Activated CD4-positive, CD25-positive, alpha-beta regulatory T cell (primary cell): ENCODE results near the gene NECAB2.

ENCODE experiments used
- DNase-seq, 4 experiments: peaks; one replicate each; lab custom pipeline; 2025; lab: John Stamatoyannopoulos, UW

The NECAB2 gene

DNA sequence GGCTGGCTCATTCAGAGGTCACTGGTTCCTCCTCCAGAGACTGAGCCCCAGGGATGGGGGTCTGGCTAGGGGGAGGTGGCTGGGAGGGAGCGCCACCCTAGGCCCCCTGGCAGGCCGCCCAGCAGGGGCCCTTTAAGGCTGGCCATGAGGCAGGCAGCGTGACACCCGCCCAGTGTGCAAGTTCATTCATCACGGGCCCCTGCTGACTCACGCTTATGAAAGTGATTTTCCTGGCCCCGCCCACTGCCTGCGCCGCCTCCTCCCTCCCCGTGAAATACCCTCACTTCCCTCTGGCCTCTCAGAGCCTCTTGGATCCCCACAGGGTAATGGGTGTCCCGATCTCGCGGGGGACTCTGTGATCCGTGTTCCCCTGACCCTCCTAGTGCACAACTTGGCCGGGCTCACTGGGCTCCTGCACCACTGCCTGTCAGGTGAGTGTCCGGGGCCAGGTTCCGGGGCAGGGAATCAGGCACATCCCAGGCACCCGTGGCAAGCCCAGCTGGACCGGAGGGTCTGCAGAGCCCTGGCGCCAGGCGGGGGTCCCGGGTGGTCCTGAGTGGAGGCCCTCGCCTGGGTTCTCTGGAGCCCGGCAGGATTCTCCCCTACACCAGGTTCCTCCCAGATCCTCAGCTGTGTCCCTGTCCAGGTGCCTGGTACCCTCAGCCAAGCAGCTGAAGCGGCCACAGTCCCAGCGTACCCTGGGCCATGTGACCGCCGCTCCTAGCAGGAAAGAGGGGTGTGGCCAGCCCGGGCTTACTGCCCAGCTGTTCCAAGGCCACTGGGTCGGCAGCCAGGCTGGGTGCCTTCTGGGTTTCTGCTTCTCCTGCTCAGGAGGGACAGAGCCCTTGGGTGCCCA, 14.9 kb upstream of the NECAB2 start, which contains the start of gene OSGIN1:
Gene OSGIN1, plus strand, starts transcription at position 301 of the 856 bp plus-strand sequence. CDS start 4,432 bp downstream, outside the sequence.
- DNase-seq = peak; percentile 14 to 65 (median 38)

DNA sequence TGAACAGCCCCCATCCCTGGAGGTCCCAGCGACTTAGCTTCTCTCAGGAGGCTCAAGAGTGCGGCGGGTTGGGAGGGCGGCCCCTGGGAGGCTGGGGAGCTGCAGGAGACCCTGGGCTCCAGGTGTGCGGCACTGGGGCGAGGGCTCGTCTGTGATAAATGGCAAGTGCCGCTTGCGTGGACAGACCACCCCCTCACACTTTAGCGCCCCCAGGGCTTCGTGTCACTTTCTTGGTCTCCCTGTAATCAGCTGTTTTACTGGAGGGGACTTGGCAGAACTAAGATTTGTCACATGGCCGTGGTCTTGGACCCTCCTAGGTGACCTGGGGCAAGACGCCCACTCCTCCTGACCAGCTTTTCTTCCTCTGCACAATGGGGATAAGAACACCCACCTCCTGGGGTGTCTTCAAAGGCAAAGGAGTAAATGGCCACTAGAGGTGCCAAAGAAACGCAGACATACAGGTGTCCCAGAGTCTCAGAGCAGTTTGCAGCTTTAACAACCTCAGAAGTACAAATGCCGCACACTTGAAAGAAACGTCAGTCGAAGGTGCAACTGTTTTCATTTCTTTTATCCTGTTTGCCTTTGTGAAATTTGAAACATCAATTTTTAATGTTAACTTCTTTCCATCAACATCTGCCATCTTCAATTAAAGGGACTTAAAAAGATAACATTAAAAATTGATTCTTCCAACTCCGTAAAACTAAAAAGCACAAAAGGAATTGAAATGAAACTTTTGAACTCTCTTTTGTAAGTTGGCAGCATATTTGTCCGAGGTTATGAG, 14.1 kb upstream of the NECAB2 start:
- DNase-seq = no peak

DNA sequence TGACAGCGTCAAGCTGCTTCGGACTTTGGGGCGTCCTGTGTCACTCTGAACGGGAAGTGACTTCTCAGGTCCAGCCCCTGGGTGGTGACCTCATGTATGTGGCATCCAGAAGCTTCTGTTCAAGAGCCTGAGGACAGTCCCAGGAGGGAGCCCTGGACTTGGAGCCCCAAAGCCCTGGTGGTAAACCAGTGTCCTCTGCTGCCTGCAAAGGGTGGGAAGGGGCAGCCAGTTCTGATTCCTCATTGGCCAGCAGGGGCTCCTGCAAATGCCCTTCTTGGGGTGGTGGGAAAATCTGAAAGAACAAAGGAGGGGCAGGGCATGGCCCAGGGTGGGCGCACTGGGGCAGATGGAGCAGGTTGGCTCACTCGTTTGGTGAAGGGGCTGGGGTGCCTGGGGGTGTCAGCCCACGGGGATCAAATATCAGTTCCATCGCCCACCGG, 13.4 kb upstream of the NECAB2 start:
- no peak for DNase-seq

DNA sequence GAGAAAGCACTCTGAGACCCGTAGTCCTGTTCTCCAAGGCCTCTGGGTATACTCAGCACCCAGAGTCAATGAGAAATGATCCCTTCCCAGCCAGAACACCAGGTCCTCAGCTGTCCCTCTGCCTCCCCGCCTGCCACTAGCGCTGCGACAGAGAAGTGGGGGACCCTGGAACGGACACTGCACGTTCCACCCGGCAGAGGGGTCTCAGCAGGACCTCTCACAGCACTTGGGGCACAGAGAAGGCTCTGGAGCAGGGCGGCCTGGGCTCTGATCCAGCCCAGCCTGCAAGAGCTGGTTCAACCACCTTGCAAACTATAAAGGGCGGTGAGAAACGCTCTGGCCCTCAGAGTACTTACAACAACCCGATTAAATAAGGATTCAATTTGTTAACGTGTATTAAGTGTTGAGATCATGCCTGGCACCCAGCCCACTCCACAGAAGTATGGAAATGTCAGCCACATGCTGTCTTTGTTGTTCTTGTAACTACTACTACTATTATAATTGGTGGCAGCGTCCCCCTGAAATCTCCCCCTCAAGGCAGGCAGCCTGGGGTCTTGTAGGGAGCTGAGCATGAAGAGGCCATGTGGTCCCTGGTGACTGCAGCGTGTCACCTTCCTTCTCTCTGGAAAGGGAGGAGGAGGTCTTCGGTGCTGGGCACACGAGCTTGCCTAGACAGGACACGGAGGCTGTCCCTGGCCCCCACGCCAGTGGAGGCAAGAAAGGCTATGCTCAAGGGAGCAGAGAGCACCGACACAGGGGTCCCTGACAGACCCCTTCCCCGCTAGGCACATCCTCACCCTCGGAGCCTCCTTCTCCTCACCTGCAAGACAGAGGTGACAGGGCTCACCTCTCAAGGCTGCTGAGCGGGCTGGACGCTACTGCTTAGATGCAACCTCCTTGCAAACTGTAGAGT, 12.6 kb upstream of the NECAB2 start:
- no peak for DNase-seq

DNA sequence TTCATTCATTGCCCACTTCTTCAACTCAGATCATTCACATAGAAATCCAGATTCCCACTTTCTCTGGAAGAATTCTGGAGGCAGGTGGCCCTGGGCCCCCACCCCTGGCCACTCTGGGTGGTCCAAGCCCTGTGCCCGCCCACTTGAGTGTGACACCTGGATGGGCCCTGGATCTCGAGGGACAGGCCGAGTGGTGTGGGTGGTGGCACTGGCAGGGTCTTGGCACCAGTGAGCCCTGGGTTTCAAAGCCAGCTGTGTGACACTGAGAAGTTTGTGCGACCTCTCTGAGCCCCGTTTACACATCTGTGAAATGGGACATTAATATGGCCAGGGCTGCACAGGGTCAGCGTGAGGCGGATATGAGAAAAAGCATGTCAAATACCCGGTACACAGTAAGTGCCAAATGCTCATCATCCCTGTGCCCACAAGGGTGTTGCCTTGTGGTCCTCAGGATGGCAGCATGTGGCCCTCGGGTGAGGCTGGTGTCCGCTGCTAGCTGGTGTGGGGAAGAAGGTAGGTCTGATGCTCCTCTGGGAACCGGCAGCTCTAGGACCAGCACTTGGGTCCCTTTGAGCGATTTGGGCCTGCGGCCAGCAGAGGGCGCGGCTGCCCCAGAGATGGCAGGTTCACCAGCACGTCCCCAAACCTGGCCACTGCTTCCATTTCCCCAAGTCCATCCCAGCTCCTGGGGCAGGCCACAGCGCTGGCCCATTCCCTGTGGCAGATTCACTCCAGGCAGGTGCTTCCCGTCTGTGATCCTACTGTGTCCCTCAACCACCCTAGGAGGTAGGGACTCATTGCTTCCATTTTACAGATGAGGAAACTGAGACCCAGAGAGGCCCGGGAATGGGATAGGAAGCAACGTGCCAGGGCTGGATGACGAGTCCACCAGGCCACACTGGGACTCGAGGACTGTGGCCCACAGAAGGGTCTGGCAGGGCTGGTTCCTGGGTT, 11.4 kb upstream of the NECAB2 start:
- DNase-seq = peak; percentile 32 to 67 (median 46)

DNA sequence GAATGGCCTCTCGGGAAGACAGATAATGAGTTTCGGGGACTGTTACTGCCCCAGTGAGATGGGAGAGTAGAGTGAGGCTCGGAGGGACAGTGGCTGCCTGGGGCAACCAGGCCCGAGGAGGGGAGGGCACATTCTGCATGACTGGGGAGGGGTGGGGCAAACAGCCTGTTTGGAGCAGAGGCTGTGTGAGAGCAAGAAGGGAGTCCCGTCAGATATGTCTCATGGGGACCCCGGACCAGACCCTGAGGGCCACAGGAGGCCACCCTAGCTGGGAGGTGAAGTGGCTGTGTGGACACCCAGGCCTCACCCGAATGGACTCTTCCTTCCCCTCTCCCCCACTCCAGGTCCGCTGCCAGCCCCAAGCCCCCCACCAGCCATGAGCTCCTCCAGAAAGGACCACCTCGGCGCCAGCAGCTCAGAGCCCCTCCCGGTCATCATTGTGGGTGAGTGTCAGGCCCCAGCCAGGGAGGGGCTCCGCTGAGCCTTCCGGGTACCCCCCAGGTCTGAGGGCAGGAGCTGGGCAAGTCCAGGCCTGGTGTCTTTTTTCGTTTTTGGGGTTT, 10.7 kb upstream of the NECAB2 start:
- no peak for DNase-seq

DNA sequence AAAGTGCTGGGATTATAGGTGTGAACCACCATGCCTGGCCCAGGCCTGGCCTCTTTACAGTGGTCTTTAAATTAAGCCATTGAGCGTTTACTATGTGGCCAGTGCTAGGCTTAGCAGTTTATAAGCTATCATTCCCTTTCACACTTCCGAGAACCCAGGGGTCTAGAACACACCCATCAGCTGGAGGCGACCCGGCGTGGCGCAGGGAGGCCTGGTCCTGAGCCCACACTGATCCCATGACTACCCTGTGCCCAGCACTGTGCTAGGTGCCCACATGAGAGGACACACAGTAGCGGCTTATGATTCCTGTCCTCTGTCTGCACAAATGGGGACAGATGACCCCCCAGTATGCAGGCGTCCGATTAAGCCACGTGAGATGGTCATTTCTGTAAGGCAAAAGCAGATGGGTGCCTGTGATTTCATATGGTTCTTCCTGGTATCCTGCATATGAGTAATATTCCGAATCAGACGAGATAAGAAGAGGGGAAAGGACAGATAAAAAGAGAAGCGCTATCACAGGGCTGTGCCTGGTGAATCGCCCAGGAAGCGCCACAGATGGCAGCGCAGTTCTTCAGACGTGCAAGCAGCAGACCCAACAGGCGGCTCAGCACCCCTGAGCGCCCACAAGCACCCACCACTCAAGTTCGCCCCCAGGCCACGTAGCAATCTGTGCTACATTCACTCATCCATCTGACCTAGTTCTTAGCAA, 9.8 kb upstream of the NECAB2 start:
- DNase-seq = no peak

DNA sequence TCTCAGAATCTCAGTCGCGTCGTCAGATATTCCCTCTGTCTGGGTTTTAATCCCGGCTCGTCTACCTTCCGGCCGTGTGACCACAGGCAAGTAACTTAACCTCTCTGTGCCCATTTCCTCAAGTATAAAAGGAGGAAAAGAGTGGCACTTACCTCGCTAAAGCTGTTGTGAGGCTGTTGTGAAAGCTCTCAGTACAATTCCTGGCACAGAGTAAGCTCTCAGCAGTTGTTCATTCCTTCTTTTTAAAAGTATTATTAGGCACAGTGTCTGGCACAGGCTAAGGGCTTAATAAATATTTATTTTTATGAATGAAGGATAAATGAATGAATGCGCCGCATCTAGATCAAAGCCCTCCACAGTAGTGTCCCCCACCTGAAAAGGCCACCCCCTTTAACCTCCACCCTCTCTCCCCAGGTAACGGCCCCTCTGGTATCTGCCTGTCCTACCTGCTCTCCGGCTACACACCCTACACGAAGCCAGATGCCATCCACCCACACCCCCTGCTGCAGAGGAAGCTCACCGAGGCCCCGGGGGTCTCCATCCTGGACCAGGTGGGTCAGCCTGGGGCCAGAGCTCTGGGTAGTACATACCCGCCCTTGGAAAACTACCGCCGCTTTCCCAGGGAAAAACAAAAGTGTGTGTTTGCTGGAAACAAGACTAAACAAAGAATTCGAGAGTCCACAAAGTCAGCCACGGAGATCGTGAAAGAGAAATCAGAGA, 9.0 kb upstream of the NECAB2 start:
- no peak for DNase-seq

DNA sequence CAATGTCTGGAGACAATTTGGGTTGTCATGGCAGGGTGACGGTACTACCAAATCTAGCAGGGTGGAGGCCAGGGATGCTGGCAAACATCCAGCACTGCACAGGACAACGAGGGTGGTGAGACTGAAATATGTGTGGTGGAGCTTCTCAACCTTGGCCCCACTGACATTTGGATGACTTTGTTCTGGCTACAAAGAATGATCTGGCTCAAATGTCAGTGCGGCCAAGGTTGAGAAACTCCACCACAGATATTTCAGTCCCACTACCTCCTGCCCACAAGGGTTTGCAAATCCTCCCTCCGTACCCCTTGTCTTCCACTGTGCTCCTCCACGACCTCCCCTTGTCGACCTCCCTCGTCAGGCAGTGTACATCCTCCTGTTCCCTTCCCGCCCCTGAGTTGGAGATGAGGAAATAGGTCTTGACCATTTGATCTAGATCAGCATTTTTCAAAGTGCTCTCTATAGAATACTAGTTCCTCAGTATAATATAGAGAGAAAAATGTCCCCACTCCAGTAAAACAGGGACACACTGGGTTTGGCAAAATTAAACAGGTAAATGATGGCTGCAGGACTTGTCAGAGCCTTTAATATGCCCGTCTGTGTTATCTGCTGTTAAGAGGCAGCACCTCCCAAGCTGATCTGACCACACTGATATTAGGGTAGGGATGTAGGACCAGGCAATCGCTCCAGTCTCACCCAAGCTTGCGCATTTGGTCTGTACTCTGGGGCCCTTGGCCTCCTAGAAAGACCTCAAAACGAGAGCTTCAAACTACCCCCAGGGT, 8.2 kb upstream of the NECAB2 start:
- DNase-seq = no peak

DNA sequence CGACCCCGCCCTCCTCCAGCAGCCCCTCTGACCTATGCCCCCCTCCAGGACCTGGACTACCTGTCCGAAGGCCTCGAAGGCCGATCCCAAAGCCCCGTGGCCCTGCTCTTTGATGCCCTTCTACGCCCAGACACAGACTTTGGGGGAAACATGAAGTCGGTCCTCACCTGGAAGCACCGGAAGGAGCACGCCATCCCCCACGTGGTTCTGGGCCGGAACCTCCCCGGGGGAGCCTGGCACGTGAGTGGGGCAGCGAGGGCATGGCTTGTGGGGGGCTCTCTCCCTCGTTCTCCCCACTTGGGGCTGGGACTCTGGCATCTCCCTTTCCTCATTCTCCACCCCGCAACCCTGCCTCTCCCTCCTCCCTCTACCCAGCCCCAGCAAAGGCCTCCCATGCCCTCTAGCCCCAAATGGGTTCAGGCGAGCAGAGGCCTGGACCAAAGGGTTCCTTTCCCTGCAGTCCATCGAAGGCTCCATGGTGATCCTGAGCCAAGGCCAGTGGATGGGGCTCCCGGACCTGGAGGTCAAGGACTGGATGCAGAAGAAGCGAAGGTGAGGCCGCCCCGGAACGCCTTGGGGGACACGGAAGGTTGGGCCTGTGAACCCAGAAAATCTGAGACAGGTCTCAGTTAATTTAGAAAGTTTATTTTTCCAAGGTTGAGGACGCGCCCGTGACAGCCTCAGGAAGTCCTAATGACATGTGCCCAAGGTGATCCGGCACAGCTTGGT, 7.4 kb upstream of the NECAB2 start:
- no peak for DNase-seq

DNA sequence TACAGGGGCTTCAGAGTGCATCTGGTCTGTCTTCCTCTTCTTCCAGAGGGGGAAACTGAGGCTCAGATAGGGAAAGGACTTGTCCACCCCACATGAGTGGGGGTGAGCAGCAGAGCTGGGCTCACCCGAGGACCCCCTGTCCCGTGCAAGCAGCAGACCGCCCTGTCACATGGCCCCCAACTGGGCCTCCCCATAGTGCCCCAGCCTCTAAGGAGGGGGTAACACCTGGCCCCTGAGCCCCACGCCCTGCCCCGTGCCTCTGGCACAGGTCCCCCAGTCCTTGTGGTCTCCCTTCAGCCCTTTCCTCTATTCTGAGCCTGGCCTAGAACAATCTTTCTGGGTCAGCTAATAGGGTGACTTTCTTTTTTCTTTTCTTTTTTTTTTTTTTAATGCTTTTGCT, 6.5 kb upstream of the NECAB2 start:
- no peak for DNase-seq

DNA sequence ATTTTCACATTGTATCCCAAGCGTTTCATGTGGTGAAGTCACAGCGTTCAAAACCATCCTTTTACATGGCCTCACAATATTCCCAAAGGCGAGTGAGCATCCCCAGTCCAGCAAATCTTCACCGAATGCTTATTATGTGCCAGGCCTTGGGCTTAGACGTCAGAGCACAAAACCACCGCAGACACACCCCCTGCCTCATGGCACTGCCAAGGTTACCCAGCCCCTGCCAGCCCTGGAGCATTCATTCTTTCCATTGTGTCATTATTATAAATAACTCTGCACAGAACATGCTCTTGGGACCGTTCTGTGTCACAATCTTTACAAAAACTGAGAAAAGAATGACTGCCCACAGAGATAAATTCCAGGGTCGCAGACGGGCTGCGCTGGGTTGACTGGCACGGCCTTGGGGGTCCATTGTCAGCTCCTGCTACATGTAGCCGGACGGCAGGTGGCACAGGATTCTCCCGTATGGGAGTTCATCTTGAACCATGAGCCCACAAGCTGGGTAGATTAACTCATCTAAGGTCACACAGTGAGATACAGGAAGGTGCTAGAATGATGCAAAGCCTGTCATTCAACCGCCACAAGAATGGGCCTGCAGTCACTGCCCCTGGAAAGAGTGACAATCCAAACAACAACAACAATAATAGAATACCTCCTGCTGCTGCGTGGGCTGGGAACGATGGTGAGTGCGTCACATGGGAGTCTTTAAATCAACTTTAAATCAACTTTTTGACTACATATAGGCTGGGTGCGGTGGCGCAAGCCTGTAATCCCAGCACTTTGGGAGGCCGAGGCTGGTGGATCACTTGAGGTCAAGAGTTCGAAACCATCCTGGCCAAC, 4.5 kb upstream of the NECAB2 start:
- DNase-seq = no peak

DNA sequence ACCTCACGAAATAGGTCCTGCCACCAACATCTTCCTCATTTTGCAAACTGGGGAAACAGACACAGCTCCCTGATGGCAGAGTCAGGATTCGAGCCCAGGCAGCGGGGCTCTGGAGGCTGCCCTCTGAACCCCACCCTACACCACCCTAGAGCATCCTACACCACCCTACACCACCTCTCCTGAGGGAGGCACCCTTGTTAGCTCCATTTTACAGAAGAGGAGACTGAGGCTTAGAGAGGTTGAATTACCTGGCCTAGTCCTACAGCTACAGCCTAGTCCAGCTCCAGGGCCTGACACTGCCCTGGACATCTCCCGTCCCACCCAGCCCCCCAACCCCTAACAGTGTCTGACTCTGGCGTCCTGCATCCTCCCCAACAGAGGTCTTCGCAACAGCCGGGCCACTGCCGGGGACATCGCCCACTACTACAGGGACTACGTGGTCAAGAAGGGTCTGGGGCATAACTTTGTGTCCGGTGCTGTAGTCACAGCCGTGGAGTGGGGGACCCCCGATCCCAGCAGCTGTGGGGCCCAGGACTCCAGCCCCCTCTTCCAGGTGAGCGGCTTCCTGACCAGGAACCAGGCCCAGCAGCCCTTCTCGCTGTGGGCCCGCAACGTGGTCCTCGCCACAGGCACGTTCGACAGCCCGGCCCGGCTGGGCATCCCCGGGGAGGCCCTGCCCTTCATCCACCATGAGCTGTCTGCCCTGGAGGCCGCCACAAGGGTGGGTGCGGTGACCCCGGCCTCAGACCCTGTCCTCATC, 3.2 kb upstream of the NECAB2 start:
- DNase-seq = no peak

DNA sequence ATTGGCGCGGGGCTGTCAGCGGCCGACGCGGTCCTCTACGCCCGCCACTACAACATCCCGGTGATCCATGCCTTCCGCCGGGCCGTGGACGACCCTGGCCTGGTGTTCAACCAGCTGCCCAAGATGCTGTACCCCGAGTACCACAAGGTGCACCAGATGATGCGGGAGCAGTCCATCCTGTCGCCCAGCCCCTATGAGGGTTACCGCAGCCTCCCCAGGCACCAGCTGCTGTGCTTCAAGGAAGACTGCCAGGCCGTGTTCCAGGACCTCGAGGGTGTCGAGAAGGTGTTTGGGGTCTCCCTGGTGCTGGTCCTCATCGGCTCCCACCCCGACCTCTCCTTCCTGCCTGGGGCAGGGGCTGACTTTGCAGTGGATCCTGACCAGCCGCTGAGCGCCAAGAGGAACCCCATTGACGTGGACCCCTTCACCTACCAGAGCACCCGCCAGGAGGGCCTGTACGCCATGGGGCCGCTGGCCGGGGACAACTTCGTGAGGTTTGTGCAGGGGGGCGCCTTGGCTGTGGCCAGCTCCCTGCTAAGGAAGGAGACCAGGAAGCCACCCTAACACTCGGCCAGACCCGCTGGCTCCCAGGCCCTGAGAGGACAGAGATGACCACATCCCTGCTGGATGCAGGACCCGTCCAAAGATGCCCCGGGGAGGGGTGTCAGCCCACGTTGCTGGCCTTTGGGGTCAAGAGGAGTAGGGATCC, 2.4 kb upstream of the NECAB2 start:
- no peak for DNase-seq

DNA sequence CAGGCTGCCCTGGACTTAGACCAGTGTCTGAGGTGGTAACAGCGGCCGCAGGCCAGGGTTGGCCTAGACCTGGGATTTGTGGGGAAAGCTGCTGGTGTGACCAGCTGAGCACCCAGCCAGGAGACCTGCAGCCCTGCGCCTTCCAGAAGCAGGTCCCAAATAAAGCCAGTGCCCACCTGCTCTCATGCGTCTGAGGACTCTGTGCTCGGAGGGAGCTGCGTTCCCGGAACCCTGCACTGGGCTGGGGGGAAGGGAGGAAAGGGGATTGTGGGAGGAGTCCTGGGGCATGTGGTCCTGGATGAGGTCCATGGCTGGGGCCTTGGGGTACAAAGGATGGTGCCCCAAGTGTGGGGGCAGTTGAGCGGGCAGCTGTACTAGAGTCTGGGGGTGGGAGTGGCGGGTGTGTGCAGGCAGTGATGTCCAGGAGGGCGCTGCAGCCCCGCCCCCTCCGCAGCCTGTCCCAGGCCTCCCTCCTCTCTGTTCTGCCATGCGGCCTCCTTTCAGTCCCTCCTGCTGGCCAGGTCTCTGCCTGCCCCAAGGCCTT, 1.8 kb upstream of the NECAB2 start:
- no peak for DNase-seq
